HL-60 (cell line): ENCODE results near the gene C20orf173.
A peak's percentile ranks its signal among the peaks of the same experiment; 100 is the strongest.
"Not testable (repeated sequence)": the region's sequence is repeated elsewhere in the genome, so short reads cannot be mapped to it uniquely, and the experiment has no call there.

Experiments
- DNase-seq, 2 experiments: peaks; one replicate each; pipeline ENCODE4 v3.0.0-alpha.2; 2010 to 2020; ENCODE audit warnings: low read depth in 1 of 2, low spot score in 1 of 2
- H3K27ac ChIP-seq: fragments of 250-450 bp; sonication (Bioruptor Pico); replicated peaks from 2 replicates; pipeline ENCODE4 v1.5.1; 2020; ENCODE audit warnings: mild to moderate bottlenecking, moderate library complexity
- H3K27me3 ChIP-seq: fragments of 250-450 bp; sonication (Bioruptor Pico); 2 replicates; pipeline ENCODE4 v1.5.1; 2021; ENCODE audit warnings: mild to moderate bottlenecking, moderate library complexity; ENCODE audit not compliant: insufficient read depth, poor library complexity, severe bottlenecking
- H3K4me3 ChIP-seq: replicated peaks from 2 replicates; pipeline ENCODE4 v1.5.1; 2011; ENCODE audit warnings: mild to moderate bottlenecking, control low read depth, low read length; ENCODE audit not compliant: insufficient read depth
- CTCF ChIP-seq: IDR thresholded peaks from one replicate; pipeline ENCODE4 v1.5.1; 2011; ENCODE audit warnings: low read length, control low read depth, inconsistent platforms; ENCODE audit not compliant: insufficient read depth
- GABPA ChIP-seq: IDR thresholded peaks from 2 replicates; pipeline ENCODE4 v1.6.1; 2012; ENCODE audit warnings: low read depth
- POLR2AphosphoS5 ChIP-seq: IDR thresholded peaks from 2 replicates; pipeline ENCODE4 v1.6.1; 2012; ENCODE audit warnings: low read depth
- REST ChIP-seq: IDR thresholded peaks from 2 replicates; pipeline ENCODE4 v1.6.1; 2012; ENCODE audit warnings: low read depth; ENCODE audit not compliant: insufficient replicate concordance
- SPI1 ChIP-seq: IDR thresholded peaks from 2 replicates; pipeline ENCODE4 v1.6.1; 2012; ENCODE audit warnings: low read depth, mild to moderate bottlenecking, borderline replicate concordance

The C20orf173 gene

GRCh38 chr20:35525639-35526038, 3.8 kb downstream of the C20orf173 start:
- TF ChIP-seq SPI1 (no peak), GABPA (no peak), CTCF (no peak), POLR2AphosphoS5 (no peak), REST (no peak)
- Histone ChIP-seq H3K4me3 (no peak overlapping the region), H3K27me3 (no peaks in the 10 kb centered on the region), H3K27ac (no peak overlapping the region)
- no peak for DNase-seq

- TF ChIP-seq POLR2AphosphoS5 (no peak), SPI1 (no peak), CTCF (peak; percentile 66), GABPA (no peak), REST (no peak)
- Histone ChIP-seq H3K27me3 (no peaks in the 10 kb centered on the region), H3K27ac (no peak overlapping the region), H3K4me3 (no peak overlapping the region)
- peak in 1 of 2 experiments; percentile 26 for DNase-seq
Observed at GRCh38 chr20:35523298-35523888, 6.1 kb downstream of the C20orf173 start.

GRCh38 chr20:35518955-35519354, 10.5 kb downstream of the C20orf173 start:
- DNase-seq = no peak
- no peak overlapping the region for H3K27ac ChIP-seq
- no peak for TF ChIP-seq POLR2AphosphoS5
- TF ChIP-seq GABPA = no peak
- TF ChIP-seq SPI1 = no peak
- TF ChIP-seq REST = no peak
- no peak for TF ChIP-seq CTCF
- no peak overlapping the region for H3K4me3 ChIP-seq
- H3K27me3 ChIP-seq = no peaks in the 10 kb centered on the region

- not testable (repeated sequence) for H3K4me3 ChIP-seq, H3K27me3 ChIP-seq, DNase-seq, H3K27ac ChIP-seq
Observed at GRCh38 chr20:35517767-35518166, 11.7 kb downstream of the C20orf173 start.
